Spleen (tissue), 7 donors: ENCODE data around the gene LRRC23.

Source experiments
- CTCF ChIP-seq, 11 experiments: fragments of 200-600 bp in 7 of 11; fragments of 450-650 bp in 4 of 11; sonication (generic) in 4 of 11; IDR thresholded peaks in 8 of 11; conservative IDR thresholded peaks in 3 of 11; 1 replicate in 7 of 11; 2 replicates in 4 of 11; pipeline versions ENCODE4 v1.4.0 to v1.8.0; 2016 to 2021; ENCODE audit warnings: antibody characterized with exemption in 11 of 11, inconsistent platforms in 4 of 11, mild to moderate bottlenecking in 1 of 11
- POLR2A ChIP-seq, 3 donors: fragments of 450-650 bp; IDR thresholded peaks; one replicate each; pipeline ENCODE4 v1.5.1; 2017; ENCODE audit warnings: antibody characterized with exemption in 3 of 3, mild to moderate bottlenecking in 1 of 3
- donor health status: DM: no; HTN: no; CAD: no; lungs with moderate emphysema.
- donor health status: DM: no; HTN: no; CAD: no.
- donor health status: DM: no; HTN: no; CAD: no.

GRCh38 chr12:6944381-6945186 is 40.0 kb downstream of the LRRC23 start:
- TF ChIP-seq CTCF (IDR thresholded peaks at IDR 0.05 in 8 of 11, conservative IDR thresholded peaks at IDR 0.05 in 3 of 11), result peak; percentile 89 to 98 (median 95)
- TF ChIP-seq POLR2A (IDR thresholded peaks at IDR 0.05), result peak in 1 of 3 donors; percentile 4
